ENCODE measurements around the gene MIF.

GRCh38 chr22:23898006-23898974 lies 4.1 kb downstream of the MIF start:
- TF ChIP-seq CTCF (IDR thresholded peaks at IDR 0.05) (no peak), EP300 (IDR thresholded peaks at IDR 0.05) (no peak)
